GM19372 (cell line): Measurements from ENCODE around the gene ZNF217.
"Not testable (repeated sequence)": the region's sequence is repeated elsewhere in the genome, so short reads cannot be mapped to it uniquely, and the experiment has no call there.

Source experiments
- ATAC-seq: cut with Tn5 transposase; IDR thresholded peaks from one replicate; pipeline ENCODE4 v1.9.1; 2021; ENCODE audit warnings: mild to moderate bottlenecking, low read depth, moderate library complexity; ENCODE audit not compliant: unreplicated experiment

Gene ZNF217

GRCh38 chr20:53584550-53584913, 9.1 kb downstream of the ZNF217 start:
- ATAC-seq, result not testable (repeated sequence)

GRCh38 chr20:53583660-53584549, 9.7 kb downstream of the ZNF217 start:
- not testable (repeated sequence) for ATAC-seq

GRCh38 chr20:53582574-53583351, 10.9 kb downstream of the ZNF217 start:
- ATAC-seq, result no peak

- no peak for ATAC-seq
Measured at GRCh38 chr20:53582251-53582570, 11.4 kb downstream of the ZNF217 start.

GRCh38 chr20:53581444-53582250, 12.0 kb downstream of the ZNF217 start:
- no peak for ATAC-seq

GRCh38 chr20:53580376-53581111, 13.1 kb downstream of the ZNF217 start:
- ATAC-seq, result no peak

- ATAC-seq, result no peak
Measured at GRCh38 chr20:53579581-53580375, 13.9 kb downstream of the ZNF217 start.

GRCh38 chr20:53579266-53579580, 14.4 kb downstream of the ZNF217 start:
- no peak for ATAC-seq

- ATAC-seq, result no peak
Measured at GRCh38 chr20:53578492-53579222, 15.0 kb downstream of the ZNF217 start.

GRCh38 chr20:53576586-53577318, 16.9 kb downstream of the ZNF217 start:
- no peak for ATAC-seq

- ATAC-seq, result no peak
Measured at GRCh38 chr20:53576195-53576580, 17.5 kb downstream of the ZNF217 start.

GRCh38 chr20:53575481-53576194, 18.0 kb downstream of the ZNF217 start:
- ATAC-seq, result no peak

GRCh38 chr20:53574819-53575218, 18.8 kb downstream of the ZNF217 start:
- ATAC-seq, result no peak

GRCh38 chr20:53574259-53574789, 19.3 kb downstream of the ZNF217 start:
- no peak for ATAC-seq

GRCh38 chr20:53571555-53572286, 21.9 kb downstream of the ZNF217 start:
- no peak for ATAC-seq

- ATAC-seq, result no peak
Measured at GRCh38 chr20:53570446-53571276, 23.0 kb downstream of the ZNF217 start.
